Left ventricle myocardium inferior (tissue), 1 donor: ENCODE results near the gene LCN10. TPM values are rescaled to one million over a fixed set of nuclear protein-coding genes. Genes with fewer than 3 reads are reported as not detected.

Source experiments
- DNase-seq: peaks from one replicate; pipeline ENCODE4 v3.0.0-alpha.2; 2020
- H3K27ac ChIP-seq: fragments of 200-600 bp; replicated peaks from 2 replicates; pipeline ENCODE4 v1.8.0; 2021
- H3K27me3 ChIP-seq: fragments of 200-600 bp; 2 replicates; pipeline ENCODE4 v1.8.0; 2021; ENCODE audit warnings: low read depth
- H3K36me3 ChIP-seq: fragments of 200-600 bp; 2 replicates; pipeline ENCODE4 v1.8.0; 2021
- H3K4me1 ChIP-seq: fragments of 200-600 bp; 2 replicates; pipeline ENCODE4 v1.8.0; 2021
- H3K4me3 ChIP-seq: fragments of 200-600 bp; 2 replicates; pipeline ENCODE4 v1.8.0; 2021; ENCODE audit warnings: mild to moderate bottlenecking, moderate library complexity
- H3K9me3 ChIP-seq: fragments of 200-600 bp; replicated peaks from 2 replicates; pipeline ENCODE4 v1.8.0; 2021
- CTCF ChIP-seq: fragments of 200-600 bp; IDR thresholded peaks from 2 replicates; pipeline ENCODE4 v1.8.0; 2021; ENCODE audit warnings: antibody characterized with exemption, mild to moderate bottlenecking, borderline replicate concordance
- intact Hi-C: fragments of 100-400 bp; cut with micrococcal nuclease; formaldehyde crosslinking; loops from one replicate; pipeline ENCODE4 v1.11.0; 2022
- total RNA-seq: library from RNA; stranded (reverse); fragmentation: NEBNext Ultra II Directional; extraction: Animal tissue kit (Norgen Biotek cat#: 25700); gene quantifications from one replicate; pipeline ENCODE4 v1.2.1, GENCODE V29; 2021
- donor health status: DM: no; HTN: yes; CAD: no; lungs with severe emphysema.

Gene LCN10
- total RNA-seq, 1 donor from 2014 or later = 9.6 TPM

GRCh38 chr9:136717399-136717798, 25.3 kb downstream of the LCN10 start:
- no peak overlapping the region for H3K27ac ChIP-seq
- TF ChIP-seq CTCF = no peak
- H3K4me1 ChIP-seq = peaks cover 78% of the 10 kb centered on the region
- H3K4me3 ChIP-seq = no peak overlapping the region
- DNase-seq = no peak
- H3K27me3 ChIP-seq = no peaks in the 10 kb centered on the region
- no peaks in the 10 kb centered on the region for H3K9me3 ChIP-seq
- H3K36me3 ChIP-seq = peaks cover 9% of the 10 kb centered on the region
- intact Hi-C loops = no loop called here

- peaks cover 62% of the 10 kb centered on the region for H3K4me1 ChIP-seq
- TF ChIP-seq CTCF = no peak
- H3K36me3 ChIP-seq = no peaks in the 10 kb centered on the region
- intact Hi-C loops = no loop called here
- peak overlapping the region; percentile 91 for H3K27ac ChIP-seq
- H3K9me3 ChIP-seq = no peaks in the 10 kb centered on the region
- H3K4me3 ChIP-seq = peak overlapping the region; percentile 81
- no peak for DNase-seq
- no peaks in the 10 kb centered on the region for H3K27me3 ChIP-seq
Measured at GRCh38 chr9:136714893-136715274, 27.9 kb downstream of the LCN10 start.

GRCh38 chr9:136714096-136714892, 28.4 kb downstream of the LCN10 start:
- peak; percentile 68 for DNase-seq
- peak overlapping the region; percentile 91 for H3K27ac ChIP-seq
- H3K9me3 ChIP-seq = no peaks in the 10 kb centered on the region
- H3K27me3 ChIP-seq = no peaks in the 10 kb centered on the region
- H3K36me3 ChIP-seq = no peaks in the 10 kb centered on the region
- peaks cover 57% of the 10 kb centered on the region for H3K4me1 ChIP-seq
- no peak for TF ChIP-seq CTCF
- H3K4me3 ChIP-seq = peak overlapping the region; percentile 81
- intact Hi-C loops = no loop called here

GRCh38 chr9:136713550-136713949, 29.2 kb downstream of the LCN10 start:
- peak overlapping the region; percentile 91 for H3K27ac ChIP-seq
- DNase-seq = no peak
- peak overlapping the region; percentile 81 for H3K4me3 ChIP-seq

More at GRCh38 chr9:136713550-136713949, 29.2 kb downstream of the LCN10 start:
- TF ChIP-seq CTCF = peak; percentile 24
- Histone ChIP-seq H3K4me1 (peaks cover 49% of the 10 kb centered on the region), H3K36me3 (no peaks in the 10 kb centered on the region), H3K27me3 (no peaks in the 10 kb centered on the region), H3K9me3 (no peaks in the 10 kb centered on the region)
- intact Hi-C loops = no loop called here
